Activated T-cell treated with anti-CD3 and anti-CD28 coated beads, Interleukin-2, amount 50 U/mL, for 1 hour (primary cell): Measurements from ENCODE around the gene KNDC1.

Experiments
- DNase-seq: peaks from one replicate; pipeline ENCODE4 v3.0.0-alpha.2; 2020

Gene KNDC1

DNA sequence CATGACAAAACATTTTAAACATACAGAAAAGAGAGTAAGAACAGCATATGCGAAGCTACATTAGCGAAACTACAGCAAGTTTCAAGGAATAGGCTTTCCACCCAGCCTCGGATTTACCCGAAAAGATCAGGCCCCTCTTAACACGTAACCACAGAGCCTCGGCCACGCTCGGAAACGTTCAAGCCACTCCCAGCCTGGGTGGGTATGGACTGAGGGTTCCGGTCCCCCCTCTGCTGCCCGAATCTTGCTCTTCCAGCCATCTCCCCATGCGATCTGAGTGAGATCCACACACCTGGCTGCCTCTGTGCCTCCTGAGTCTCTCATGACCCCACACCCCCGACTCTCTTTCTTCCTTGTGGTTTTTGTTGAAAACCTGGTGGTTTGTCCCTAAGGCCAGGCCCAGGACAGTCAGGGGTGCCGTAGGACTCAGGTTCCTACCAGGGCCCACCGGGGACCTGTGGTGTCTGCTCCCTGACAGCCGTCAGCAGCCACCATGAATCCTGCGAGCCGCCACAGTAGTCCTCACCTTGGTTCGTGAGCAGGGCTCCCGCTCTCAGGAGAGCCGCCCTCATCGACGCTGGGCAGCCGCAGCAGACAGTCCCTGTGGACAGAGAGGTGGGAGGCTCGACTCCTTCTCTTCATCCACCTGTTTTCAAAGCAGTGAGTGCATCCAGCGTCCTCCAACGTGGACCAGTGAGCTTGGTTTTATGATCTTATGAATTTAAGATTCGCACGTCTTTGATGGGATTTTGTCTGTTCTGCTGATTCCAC is 18.5 kb downstream of the KNDC1 start:
- no peak for DNase-seq

DNA sequence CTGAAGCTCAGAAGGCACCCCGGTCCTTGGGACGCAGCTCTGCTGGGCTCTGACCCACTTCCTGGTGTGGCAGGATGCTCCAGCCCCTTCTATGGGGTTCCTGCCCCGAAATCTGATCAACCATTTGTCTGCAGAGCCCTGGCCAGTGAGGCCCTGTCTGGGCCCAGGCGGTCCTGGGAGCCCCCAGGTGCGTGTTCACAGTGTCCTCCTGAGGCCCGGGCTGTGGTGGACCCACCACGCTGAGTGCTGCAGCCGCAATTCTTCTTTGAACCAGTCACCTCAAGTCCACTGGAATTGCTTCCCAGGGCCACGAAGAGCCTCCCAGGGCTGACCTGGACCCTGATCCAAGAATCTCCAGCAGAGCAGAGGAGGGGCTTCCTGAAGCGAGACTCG is 19.1 kb downstream of the KNDC1 start:
- no peak for DNase-seq

DNA sequence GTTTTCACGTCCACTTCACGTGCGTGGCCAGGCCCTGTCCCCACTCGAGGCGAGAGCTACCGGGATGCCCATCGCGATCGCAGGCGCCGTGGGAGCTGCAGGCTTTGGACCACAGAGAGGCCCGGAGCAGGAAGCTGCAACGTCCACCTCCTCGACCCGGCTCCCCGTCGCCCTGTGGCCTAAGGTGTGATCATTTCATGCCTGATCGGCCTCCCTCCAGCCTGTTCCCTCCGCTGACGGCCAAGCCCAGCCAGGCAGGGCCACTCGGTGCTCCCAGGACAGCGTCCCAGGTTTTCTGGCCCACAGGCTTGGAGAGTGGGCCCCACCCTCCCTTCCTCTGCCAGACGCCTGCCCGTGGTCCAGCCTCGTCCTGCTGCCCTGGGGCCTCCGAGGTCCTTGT is 19.6 kb downstream of the KNDC1 start:
- no peak for DNase-seq

DNA sequence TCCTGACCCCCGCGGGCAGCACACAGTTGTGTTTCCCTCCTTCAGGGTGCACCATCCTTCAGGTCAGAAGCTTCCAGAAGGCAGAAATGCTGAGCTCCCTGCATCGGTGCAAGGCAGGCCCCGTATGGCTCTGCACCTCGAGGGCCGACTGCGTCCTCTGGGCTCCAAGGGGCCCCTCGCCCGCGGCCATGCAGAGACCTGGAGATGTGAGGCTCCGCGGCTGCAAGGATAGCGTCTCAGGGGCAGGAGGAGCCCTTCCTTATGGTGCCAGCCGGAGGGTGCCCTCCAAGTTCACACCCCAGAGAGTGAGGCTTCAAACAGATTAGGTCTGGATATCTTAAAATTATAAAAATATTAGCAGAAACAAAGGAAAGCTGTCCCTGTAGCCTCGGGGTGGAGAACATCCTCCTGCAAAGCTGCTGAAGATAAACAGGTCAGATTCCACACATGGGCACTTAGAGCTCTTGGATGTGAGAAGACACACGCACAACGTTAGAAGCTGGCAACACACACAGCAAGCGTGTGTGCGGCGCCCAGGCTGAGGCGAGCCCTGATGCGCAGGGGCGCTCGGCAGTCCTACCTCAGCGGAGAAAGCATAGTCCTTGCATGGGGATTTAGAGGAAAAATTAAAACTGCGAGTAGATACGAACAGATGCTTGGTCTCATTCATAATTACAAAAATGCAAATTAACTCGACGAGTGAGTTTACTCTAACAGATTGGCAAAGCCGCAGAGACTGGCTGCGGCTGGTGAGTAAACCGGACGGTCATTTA is 20.4 kb downstream of the KNDC1 start:
- no peak for DNase-seq

DNA sequence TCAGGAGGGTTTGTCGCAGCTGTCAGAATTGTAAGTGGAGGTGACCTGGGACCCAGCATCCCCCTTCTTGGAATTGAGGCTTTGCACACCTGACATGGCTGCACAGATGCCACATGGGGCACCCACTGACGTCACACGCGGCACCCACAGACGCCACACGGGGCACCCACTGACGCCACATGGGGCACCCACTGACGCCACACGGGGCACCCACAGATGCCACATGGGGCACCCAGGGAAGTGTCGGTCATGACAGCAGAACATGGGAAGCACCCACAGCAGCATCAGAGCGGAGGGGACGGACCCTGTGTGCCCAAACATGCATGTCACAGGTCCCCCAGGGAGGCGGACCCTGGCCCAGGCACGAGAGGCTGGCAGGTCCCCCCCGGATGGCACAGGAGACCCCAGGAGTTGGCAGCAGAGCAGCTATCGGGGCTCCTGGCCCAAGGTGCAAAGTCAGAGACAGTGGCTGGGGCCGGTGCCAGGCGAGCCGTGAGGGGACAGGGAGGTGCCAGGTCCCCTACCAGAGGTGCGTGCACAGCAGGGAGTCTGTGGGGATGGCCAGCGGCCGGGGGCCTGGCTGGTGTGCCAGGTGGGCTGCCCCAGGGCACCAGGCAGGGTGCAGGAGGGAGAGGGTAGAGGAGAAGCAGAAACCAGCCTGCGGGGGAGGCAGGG is 21.1 kb downstream of the KNDC1 start:
- no peak for DNase-seq

DNA sequence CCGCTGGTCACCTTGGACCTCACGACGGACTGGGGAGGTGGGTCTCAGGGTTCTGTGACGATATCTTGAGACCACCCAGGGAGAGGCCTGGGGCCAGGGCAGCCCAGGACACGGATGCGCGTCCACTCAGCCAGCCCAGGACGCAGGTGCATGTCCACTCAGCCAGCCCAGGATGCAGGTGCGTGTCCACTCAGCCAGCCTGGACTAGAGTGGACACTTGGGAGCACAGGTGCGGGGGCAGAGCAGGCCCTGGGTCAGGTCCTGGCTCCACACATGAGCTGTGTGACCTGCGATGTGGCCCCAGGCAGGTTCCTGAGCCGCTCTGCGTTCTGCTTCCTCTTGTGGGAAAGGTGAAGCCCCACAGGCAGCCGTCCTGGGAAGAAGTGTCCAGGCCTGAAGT is 22.2 kb downstream of the KNDC1 start:
- no peak for DNase-seq

DNA sequence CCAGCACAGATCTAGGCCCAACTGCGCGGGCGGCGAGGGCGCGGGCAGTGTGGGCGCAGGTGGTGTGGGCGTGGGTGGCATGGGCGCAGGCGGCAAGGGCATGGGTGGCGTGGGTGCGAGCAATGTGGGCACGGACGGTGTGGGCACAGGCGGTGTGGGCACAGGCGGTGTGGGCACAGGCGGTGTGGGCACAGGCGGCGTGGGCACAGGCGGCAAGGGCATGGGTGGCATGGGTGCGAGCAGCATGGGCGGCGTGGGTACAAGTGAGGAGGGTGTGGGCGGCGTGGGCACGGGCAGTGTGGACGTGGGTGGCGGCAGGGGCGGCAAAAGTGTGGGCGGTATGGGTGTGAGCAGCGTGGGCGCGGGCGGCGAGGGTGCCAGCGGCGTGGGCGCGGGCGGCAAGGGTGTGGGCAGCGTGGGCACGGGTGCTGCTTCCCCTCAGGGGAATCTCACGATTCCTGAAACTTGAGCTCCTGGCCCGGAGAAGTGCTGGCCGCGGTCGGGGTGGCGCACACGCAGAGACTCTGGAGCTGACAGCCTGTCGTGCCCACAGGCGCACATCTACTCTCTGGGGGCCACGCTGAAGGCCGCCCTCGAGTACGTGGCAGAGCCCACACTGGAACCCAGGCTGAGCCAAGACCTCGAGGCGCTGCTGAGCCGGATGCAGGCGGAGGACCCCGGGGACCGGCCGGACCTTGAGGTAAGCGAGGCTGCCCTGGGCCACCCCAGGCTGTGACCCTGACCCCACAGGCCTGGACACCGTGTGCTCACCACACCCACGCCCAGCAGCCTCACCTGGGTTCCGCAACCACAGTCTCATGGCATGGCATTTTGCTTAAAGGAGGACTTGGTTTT is 23.0 kb downstream of the KNDC1 start:
- no peak for DNase-seq

DNA sequence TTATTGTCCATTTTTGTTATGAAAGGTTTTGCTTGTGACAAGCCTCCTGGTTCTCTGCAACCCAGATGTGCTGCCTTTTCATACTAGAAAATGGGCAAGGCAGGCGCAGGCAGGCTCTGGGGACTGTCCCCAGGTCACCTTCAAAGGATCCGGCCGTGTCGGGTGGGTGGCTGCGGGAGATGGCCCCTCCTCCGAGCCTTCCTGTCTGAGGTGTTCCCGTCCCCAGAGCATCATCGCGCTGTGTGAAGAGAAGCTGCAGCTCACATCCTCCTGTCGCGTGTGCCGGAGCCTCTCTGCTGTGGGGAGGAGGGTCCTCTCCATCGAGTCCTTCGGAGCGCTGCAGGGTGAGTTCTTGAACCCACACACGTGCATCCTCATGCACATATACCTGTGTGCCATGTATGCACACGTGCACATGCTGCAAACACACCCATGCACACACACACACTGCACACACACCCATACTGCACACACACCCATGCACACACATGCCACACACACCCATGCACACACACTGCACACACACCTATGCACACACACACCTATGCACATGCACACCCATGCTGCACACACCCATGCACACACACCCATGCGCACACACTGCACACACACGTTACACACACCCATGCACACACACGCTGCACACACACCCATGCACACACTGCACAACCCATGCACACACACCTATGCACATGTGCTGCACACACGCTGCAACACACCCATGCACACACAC is 23.8 kb downstream of the KNDC1 start:
- no peak for DNase-seq

DNA sequence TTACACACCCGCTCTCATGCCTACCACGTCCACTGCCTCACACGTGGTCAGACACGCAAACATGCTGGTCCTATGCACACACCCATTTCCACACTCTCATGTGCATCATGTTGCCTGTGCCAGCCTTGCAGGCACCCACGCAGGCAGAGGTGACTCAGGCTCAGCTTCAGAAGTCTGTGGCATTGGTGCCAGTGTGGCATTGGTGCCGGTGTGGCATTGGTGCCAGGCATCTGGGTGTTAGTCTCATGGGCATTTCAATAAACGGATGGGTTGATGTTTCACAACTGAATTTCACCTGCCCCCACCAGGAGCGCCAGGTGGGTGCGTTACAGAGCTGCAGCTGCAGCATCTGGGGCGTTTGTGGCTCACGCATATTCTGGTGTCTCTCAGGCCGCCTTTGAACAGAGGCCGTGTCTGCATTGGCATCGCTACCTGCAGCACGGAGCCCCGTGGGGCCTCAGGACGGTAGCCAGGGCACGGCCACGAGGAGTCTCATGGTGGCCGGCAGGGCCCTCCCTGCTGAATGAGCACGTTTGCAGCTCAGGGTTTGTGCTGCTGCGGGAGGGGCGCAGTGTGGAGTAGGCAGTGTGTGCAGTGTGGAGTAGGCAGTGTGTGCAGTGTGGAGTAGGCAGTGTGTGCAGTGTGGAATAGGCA is 24.7 kb downstream of the KNDC1 start:
- DNase-seq = no peak

DNA sequence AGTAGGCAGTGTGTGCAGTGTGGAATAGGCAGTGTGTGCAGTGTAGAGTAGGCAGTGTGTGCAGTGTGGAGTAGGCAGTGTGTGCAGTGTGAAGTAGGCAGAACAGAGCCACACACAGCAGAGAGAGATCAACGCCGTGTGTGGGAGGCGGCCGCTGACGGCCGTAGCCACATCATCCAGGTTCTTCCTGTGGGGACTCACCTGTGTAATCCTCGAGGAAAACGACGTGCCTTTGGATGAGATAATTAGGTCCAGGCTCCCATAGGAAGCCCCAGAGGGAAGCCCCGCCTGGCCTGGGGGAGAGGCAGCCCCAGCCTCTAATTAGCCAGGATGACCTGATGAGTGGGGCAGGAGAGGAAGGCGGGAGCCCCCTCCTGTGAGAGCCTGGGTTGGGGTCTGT is 25.4 kb downstream of the KNDC1 start:
- DNase-seq = no peak

DNA sequence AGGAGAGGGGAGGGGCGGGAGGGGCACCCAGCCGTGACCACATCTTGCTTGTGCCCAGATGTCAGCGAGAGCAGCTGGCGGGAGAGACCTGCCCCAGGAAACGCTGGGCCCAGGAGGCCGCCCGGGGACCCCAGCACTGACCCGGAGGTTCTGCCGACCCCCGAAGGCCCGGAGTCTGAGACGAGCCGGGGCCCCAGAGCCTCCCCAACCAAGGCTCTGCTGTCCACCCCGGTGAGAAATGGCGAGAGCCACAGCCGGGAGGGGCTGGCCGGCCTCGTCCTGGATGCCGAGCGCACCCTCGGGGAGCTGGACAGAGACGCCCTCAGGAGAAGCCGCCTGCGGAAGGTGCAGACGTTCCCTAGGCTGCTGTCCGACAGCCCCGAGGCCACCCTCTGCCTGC is 25.9 kb downstream of the KNDC1 start:
- DNase-seq = no peak

DNA sequence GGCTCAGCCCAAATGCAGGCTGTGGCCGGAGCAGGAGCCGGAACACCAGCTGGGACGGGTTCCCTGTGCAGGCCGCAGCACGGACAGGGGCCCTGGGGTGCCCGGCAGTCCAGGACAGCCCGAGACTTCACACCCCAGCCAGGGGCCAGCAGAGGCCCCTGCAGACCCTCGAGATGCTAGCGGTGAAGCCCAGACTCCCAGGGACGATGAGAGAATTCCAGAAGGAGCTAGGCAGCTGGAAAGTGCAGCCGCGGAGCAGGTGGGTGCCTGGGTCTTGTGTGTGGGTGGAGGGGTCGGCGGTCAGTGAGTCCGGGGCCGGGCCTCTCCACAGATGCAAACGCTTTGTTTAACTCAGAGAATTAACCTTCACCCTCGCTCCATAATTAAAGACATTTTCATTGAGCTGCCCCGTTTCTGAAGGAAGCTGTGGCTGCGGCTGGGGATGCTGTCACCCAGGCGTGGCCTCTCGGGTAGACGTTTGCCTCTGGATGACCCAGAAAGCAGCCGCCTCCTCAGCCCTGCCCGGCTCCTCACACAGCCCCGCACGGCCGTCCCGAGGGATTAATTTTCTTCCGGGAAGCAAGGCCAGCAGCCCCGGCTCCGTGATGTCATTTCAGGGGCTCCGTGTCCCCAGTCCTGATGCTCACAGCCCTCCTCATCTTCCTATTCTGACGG is 26.5 kb downstream of the KNDC1 start:
- DNase-seq = no peak

DNA sequence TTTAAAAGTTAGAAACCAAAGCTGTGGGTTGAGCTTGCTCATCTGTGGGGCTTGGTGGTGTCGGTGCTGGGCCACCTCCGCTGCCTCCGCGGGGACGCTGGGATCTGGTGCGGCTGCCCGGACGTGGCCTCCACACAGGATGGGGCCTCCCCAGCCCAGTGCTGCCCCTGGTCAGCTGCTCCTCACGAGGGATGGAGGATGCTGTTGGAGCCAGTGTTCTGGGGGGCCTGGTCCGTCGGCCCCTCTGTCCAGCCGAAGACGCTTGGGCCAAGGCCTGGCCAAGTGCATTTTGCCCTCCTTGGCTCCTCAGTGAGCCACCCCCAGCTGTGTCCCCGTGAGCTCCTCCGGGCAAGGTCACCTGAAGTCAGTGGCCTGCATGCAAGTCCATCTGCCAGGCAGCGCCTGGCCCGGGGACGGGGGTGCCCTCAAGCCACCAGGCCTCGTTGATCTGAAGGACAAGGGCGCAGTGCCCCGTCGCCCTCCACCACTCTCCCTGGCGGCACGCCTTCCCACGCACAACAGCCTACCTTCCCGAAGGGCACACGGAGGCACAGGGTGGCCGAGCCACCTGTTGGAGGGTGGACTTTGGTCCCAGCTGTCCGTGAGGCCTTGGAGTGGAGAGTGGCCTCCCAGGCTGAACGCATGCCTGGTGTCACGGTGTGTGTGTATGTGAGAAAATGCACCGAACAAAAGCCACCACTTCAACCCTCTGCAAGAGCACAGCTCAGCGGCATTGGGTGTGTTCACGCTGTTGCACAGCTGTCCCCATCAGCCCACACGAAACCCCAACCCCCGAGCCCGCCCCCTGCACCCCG is 27.3 kb downstream of the KNDC1 start:
- DNase-seq = no peak

DNA sequence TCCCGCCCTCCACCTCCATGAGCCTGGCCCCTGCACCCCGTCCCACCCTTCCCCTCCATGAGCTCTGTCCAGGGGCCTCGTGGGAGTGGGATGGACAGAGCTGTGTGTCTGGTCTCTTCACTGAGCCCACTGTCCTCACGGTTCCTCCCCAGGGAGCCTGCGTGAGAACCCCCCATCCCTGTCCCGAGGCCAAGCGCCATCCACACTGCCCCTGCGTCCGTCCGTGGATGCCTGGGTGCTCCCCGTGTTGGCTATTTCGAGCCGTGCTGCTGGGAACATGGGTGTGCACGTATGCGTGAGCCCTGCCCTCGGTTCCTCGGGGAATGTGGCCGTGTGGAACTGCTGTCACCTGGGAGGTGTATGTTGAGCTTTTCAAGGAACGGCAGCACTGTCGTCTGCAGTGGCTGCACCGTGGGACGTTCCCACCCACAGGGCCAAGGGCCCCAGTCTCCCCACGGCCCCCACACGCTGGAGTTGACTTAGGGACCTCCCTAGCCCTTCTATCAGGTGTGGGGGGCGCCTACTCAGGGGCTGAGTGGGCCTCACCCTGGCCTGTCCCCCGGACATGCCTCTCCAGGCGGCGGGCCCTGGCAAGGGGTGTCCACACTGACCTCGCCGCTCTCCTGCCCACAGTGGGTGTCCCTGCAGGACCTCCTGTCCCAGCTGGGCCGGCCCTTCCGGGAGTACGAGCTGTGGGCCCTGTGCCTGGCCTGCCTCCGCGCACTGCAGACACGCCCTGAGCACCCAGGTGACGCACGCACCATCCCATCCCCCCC is 28.1 kb downstream of the KNDC1 start:
- DNase-seq = no peak

DNA sequence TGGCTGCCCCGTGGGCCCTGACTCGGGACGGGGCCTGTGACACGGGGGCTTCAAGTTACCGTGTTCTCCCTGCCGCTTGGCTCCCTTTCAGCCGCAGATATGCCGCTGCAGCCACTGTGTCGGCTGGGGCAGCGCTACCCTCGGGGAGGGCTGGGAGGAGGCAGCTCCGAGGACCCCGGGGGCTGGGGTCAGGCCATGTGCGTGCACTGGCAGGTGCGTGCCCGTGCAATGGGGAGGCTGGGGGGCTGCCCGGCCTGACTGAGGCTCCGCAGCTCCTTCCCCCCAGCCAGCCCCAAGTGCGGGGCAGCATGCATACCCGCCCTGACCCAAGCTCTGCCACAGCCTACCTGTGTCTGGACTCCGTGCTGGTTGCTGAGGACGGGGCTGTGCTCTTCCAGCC is 29.2 kb downstream of the KNDC1 start:
- no peak for DNase-seq

DNA sequence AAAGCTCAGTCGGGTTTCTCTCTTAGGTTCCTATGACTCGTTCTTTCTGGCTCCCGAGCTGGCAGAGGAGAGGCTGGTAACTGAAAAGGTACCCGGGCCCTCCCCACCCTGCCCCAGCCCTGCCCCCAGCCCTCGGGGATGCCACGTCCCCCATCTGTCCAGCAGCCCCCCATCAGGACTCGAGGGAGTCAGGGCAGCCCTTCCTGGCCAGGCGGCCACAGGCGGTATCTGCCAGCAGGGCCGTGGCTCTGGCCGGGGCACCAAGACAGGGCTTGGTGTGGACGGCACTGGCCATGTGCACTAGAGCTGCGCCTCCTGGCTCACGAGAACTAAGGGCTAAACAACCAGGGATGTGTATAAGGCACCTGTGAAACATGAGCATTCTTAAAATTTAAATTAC is 29.7 kb downstream of the KNDC1 start:
- DNase-seq = no peak

DNA sequence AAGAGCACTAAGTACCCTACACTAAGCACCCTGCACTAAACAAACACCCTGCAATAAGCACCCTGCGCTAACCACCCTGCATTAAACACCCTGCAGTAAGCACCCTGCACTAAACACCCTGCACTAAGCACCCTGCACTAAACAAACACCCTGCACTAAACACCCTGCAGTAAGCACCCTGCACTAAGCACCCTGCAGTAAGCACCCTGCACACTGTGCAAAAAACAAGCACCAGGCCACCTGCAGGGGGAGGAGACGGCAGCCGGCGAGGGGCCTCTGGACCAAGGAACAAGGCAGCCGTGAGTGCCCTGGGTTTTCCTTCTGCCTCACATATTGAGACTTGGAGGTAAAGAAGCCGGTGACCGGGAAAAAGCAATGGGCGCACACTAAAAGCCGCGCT is 30.2 kb downstream of the KNDC1 start:
- no peak for DNase-seq

DNA sequence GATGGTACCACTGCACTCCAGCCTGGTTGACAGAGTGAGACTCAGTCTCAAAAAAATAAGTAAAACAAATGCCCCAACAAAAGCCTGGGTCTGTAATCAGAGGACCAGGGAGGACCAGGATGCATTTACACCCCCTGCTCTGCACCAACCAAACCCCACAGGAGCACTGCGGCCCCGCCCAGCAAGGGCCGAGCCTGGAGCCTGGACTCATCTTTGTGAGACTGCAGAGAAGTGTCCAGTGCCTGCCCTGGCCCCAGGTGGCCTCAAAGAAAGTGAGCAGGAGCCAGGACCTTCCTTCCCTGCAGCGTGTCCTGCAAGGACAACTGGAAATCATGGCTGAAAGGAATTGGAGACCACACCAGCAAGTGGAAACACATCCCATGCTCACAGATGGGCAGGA is 31.6 kb downstream of the KNDC1 start:
- DNase-seq = no peak

DNA sequence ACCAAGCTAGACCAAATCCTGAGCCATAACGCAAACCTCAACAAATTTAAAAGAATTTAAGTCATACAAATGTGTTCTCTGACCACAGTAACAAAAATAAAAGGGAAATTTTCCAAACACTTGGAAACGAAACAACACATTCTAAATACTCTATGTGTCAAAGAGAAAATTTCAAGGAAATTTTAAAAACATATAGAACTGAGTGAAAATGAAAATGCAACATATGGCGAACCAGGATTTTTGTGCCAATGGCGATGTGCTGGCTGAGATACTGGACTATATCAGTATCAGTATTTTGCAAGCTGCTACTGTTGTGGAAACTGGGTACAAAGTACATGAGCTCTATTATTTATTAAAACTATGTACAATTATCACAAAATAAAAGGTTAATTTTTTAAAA is 34.1 kb downstream of the KNDC1 start:
- no peak for DNase-seq

DNA sequence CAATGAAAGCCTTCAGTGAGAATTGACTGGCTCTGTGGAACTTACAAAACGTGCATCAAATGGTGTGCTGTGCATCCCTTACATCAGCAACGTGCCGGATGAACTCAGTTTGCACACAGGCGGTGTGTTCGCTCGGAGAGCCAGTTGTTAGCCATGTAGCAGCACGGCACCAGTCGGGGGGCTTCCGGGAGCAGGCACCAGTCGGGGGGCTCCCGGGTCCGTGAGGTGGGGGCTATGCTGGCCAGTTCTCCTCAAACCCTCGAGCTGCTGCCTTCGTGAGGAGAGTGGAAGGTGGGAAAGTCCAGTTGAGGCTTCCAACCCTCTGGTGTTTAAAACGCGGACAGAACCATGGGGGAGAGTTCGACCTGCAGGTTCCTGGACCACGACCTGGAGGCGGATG is 35.1 kb downstream of the KNDC1 start:
- DNase-seq = no peak
